GM18511 (cell line): Measurements from ENCODE around the gene GRIN3A.

Source experiments
- ATAC-seq: cut with Tn5 transposase; IDR thresholded peaks from one replicate; pipeline ENCODE4 v1.9.1; 2021; ENCODE audit warnings: mild to moderate bottlenecking, moderate library complexity; ENCODE audit not compliant: unreplicated experiment

Gene GRIN3A

DNA sequence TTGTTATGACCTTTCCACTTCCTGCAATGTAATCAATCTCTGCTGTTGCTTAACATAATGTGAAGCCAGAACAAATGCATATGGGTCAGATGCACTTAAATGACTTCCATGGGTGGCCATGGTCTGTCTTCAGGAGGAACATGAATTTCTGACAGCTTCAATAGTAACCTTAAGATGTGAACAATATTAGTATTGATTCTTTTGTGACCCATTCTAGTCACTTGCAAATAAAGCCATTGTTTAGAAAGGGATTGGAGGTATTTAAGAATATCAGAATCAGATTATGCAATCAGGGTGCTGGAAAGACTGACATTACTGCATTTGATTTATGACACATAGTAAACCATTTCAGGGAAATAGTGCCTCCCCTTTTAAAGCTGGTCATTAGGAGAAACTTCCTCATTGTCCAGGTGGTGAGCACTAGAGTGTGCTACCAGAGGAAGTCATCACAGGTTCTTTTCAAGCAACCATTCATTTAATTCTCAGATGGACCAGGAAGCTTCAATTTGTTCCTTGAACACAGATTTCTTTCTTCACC, 32.1 kb downstream of the GRIN3A start:
- no peak for ATAC-seq

DNA sequence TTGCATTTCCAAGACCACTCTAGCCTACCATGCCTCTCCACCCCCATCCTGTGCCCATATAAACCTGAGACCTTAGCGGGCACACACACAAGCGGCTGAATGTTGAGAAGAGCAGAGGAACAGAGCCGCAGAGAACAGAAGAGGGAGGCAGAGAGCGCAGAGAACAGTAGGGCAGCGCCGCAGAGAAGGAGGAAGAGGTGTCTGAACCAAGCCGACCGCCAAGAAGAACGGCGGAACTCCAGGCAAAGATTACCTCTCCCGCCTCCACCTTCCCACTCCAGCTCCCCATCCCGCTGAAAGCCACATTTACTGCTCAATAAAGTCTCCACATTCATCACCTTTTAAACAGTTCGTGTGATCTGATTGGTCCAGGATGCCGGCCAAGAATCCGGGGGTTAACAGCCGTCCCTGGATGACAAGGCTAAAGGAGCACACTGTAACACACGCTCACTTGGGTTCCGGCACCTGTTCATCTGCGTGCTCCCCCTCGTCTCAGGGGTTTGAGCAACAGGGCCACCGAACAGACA, 33.2 kb downstream of the GRIN3A start:
- ATAC-seq: peak; percentile 88

GRCh38 chr9:101702257-101702656, 36.2 kb downstream of the GRIN3A start:
- ATAC-seq: no peak

GRCh38 chr9:101693546-101694336, 44.7 kb downstream of the GRIN3A start:
- ATAC-seq: no peak

DNA sequence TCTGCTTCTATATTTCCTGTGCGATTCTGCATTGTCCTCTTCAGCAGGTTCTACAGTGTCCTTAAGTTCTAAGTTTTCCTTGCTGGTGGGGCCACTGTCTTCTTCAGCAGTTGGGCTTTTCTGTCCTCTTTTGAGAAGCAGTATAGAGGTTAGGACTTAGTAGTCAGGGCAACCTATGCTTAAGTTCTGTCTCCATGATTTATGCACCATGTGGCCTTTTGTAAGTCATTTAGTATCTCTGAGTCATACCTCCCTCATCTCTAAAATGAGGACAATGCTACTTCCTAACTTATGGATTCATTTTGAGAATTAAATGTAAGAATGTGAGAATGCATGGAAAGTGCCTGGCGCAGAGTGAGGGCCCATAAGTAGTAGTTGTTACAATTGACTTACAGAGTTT, 46.8 kb downstream of the GRIN3A start:
- no peak for ATAC-seq

DNA sequence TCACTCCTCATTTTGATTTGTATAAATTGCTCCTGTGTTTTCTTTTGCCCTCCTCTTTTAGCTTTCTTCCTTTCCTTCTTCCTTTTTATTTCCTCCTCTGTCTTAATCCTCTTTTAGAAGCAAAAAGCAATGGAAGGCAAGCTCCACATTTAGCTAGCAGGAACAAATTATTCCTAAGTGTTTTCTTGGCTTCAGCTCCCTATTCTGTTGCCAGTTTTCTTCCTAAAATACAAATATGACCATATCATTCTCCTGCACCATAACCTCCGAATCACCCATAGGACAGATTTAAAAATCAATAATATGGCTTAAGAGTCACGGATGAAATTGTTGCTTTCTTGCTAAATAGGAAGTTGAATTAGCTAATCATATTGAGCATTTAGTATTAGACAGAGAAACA, 49.4 kb downstream of the GRIN3A start:
- ATAC-seq: no peak

- no peak for ATAC-seq
These were observed 53.8 kb downstream of the GRIN3A start for GRCh38 chr9:101684665-101685064.

GRCh38 chr9:101683236-101683635, 55.2 kb downstream of the GRIN3A start:
- ATAC-seq: no peak

GRCh38 chr9:101677861-101678260, 60.6 kb downstream of the GRIN3A start:
- no peak for ATAC-seq

DNA sequence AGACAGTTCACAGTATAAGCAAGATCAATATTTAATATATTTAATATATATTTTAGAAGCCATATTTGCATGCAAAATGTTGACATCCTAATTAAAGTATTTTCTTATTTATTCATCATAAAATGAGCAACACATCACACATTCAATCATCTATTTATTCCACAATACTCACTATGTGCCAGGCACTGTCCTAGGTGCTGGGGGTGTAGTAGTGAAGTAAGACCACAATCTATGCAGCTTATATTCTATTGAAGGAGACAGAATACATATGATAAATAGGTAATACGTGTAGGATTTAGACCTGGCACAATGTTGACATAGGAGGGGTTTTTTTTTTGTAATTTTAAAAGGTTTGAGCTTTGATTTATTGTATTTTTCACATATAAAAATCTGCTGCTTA, 63.1 kb downstream of the GRIN3A start:
- ATAC-seq: no peak

DNA sequence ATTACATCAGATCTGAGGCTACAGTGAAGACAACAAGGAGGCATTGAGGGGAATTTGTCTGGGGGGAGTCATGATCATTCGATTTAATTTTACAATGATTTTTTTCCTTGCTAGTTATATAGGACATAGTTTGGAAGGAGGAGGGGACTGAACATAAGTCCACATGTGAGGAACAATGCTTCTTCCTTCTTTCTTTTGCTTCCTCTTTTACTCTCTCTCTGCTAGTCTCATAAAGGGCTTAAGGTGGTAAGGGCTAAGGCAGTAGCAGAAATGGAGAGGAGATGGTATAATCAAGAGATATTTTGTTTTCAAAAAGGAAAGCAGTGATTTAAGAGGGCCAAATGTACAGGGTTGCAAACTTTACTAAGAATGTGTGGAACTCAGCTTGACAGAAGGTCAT, 64.3 kb downstream of the GRIN3A start:
- no peak for ATAC-seq

DNA sequence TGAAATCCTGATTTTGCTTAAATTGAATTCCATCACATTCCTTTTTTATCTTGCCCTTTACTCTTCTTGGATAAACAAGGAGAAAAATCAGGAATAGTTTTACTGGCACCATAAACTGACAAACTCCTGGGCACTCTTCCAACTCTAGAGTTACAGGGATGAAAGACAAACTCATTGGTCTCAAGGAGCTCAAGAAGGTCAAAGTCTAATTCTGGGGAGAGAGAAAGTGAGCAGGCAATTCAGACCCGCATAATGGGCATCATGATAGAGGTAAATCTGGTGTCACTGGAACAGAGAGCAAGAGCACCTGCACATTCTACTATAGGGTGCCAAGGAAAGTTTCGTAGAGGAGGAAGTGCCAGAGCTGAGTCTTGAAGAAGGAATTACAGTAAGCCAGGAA, 64.8 kb downstream of the GRIN3A start:
- no peak for ATAC-seq

DNA sequence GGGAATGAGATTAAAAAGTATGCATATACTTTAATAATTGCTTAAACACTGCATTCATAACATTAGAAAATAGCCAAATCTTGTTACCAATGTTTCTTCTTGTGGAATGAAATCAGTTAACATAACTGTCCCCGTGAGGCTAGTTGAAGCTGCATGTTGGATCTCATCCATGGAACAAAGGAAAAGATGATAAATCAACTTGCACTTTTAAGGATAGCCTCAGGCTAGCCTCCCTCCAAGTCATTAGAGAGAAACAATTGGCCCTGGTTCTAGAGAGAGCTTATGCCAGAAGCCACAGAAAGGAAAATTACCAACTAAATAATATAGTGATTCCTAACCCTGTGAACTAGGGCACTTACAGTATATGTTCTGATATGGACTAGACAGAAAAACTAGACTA, 66.9 kb downstream of the GRIN3A start:
- ATAC-seq: no peak

DNA sequence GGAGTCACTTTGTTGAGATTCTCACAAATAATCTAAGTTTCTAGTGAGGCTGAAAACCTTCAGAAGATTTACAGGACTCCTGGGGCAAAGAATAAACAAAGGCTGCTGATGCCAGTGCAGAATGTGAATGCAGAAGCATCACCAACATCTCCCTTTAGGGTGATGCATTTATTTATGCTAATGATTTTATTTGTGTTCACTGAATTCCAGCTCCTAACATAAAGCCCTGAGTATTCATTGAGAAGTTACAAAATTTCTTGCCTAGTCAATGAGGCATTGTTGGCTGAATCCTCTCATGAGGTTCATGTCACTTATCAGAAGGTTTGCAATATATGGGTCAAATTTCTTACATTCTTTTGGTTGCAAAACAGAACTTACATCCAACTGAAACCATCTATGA, 70.0 kb downstream of the GRIN3A start:
- no peak for ATAC-seq

DNA sequence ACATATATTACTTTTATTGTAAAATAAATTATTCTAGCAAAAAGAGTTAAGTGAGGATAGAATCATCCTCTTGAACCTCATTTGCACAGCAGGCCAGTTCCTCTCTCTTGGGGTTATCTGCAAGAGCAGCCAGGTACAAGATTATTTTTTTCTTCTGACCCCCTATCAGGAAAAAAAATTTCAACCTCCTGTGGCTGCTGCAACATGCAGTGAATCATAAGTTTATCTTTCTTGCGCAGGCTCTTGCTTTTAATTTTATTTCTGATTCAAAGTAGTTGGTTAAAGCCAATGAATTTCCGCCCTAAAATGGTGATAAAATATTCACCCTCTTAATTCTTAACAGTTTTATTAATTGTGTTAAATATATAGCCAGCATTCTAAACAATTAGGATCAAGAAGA, 74.0 kb downstream of the GRIN3A start:
- ATAC-seq: no peak

- ATAC-seq: no peak
These were observed 85.8 kb downstream of the GRIN3A start for GRCh38 chr9:101652601-101653175.

GRCh38 chr9:101650142-101650541, 88.3 kb downstream of the GRIN3A start:
- peak; percentile 92 for ATAC-seq

DNA sequence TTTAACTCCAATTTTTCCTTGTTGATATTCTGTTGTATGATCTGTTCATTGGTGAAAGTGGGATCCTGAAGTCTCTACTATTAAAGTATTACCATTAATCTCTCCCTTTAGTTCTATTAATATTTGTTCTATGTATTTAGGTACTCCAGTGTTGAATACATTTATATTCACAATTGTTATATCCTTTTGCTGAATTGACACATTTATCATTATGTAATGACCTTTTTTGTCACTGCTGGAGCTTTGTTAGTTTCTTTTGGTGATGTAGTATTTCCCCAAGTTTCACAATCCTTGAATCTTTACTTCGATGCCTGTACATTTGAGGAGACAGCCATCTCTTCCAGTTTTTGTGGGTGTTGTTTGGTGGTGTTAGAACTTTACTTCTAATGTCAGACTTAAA, 90.0 kb downstream of the GRIN3A start:
- ATAC-seq: no peak

DNA sequence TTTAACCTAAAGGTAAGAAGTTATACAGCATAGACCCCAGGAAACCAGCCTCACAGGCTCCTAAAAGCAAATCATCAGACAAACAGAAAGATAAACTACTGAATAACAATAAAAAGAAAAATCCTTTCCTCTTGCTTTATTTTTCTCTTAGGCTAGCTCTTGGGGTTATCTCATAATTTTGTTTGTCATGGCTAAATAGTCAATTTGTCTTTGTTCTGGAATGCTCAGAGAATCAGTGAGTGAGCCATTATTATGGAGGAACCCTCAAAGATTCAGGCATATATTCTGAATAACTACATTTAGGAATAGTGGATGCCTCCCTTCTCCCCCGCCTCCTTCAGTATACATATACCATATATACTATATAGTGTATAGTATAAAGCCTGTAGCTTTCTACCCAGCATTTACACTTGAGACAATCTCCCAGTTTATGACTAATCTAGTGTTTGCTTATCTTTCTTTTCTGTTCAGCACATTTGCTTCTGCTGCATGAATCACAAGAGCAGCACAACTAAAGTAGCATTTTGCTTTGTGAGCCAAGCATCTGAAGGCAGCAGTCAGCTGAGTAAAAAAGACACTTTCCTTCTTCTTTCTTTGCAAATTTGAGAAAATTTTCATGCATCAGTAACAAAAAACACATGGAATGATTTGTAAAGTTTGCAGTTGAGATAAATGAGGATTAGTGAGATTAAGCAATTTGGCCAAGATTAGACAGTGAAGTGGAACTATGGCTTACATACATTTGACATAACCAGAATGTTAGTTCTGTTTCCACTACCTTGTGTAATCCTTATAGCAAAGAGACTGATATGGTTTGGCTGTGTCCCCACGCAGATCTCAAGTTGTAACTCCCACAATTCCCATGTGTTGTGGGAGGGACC, 98.4 kb downstream of the GRIN3A start:
- ATAC-seq: no peak

- no peak for ATAC-seq
These were observed 99.1 kb downstream of the GRIN3A start for GRCh38 chr9:101639311-101639710.

DNA sequence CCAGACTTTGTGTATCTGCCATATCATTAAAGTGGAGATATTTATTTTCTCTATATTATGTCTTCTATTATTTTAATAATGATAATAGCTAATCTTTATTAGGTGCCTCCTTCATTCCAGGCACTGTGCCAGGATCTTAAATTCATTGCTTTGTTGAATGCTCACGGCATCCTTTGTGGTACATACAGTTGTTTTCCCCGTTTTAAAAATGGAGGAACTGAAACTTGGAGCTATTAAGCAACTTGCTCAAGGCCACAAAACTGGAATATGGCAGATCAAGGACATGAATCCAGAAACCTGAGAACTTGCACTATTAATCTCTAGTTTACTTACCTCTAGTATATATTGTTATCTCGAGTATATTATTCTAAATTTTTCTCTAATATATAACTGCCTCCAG, 102.2 kb downstream of the GRIN3A start:
- ATAC-seq: no peak
